H1 (cell line): ENCODE measurements around the gene SHROOM3. TPM values are rescaled to one million over a fixed set of nuclear protein-coding genes. Genes with fewer than 3 reads are reported as not detected.

Experiments used
- CTCF ChIA-PET: fragments of 300-600 bp; sonication (Branson Sonifier 250); formaldehyde crosslinking; loops from one replicate; lab custom pipeline; 2021; ENCODE audit not compliant: partially characterized antibody; lab: Charles Lee
- POLR2A ChIA-PET: fragments of 300-600 bp; sonication (Branson Sonifier 250); formaldehyde crosslinking; loops from one replicate; lab custom pipeline; 2021; ENCODE audit warnings: inconsistent platforms; ENCODE audit not compliant: partially characterized antibody; lab: Charles Lee
- DNase-seq, 2 experiments: peaks; one replicate each; pipeline versions ENCODE4 v3.0.0 to v3.0.0-alpha.2; 2010 to 2022; ENCODE audit warnings: low spot score in 2 of 2, low read depth in 1 of 2, mixed read lengths in 1 of 2
- FAIRE-seq: peaks from 2 replicates; lab custom pipeline; 2011; peaks lifted over from hg19 to GRCh38; lab: Jason Lieb, UNC
- H2AFZ ChIP-seq: 2 replicates; pipeline ENCODE4 v1.8.1; 2012; ENCODE audit warnings: low read length, inconsistent platforms
- H2AK5ac ChIP-seq: 2 replicates; pipeline ENCODE4 v1.6.1; 2013; ENCODE audit warnings: low read depth, low read length
- H2BK120ac ChIP-seq: replicated peaks from 2 replicates; pipeline ENCODE3; 2013; ENCODE audit warnings: low read depth, low read length, inconsistent platforms
- H2BK12ac ChIP-seq: 2 replicates; pipeline ENCODE4 v1.6.1; 2013; ENCODE audit warnings: low read depth, low read length
- H2BK15ac ChIP-seq: 2 replicates; pipeline ENCODE4 v1.6.1; 2013; ENCODE audit warnings: low read length
- H2BK20ac ChIP-seq: 2 replicates; pipeline ENCODE4 v1.6.1; 2013; ENCODE audit warnings: low read length
- H2BK5ac ChIP-seq: 2 replicates; pipeline ENCODE4 v1.6.1; 2013; ENCODE audit warnings: low read depth, low read length
- H3K14ac ChIP-seq: 2 replicates; pipeline ENCODE4 v1.6.1; 2013; ENCODE audit warnings: inconsistent platforms; ENCODE audit not compliant: insufficient read length
- H3K18ac ChIP-seq: 2 replicates; pipeline ENCODE4 v1.6.1; 2013; ENCODE audit warnings: low read length; ENCODE audit errors: extremely low read depth
- H3K23ac ChIP-seq: 2 replicates; pipeline ENCODE4 v1.6.1; 2013; ENCODE audit warnings: inconsistent platforms; ENCODE audit not compliant: insufficient read length
- H3K23me2 ChIP-seq: 2 replicates; pipeline ENCODE4 v1.6.1; 2013; ENCODE audit warnings: low read depth, low read length
- H3K27ac ChIP-seq: 2 replicates; pipeline ENCODE4 v1.6.1; 2011; ENCODE audit warnings: low read depth, low read length, inconsistent platforms
- H3K27me3 ChIP-seq, 4 experiments: replicated peaks in 1 of 4; 1 replicate in 1 of 4; 2 replicates in 3 of 4; pipeline versions ENCODE4 v1.6.1 to v1.8.1; 2011 to 2013; ENCODE audit warnings: low read length in 3 of 4, mild to moderate bottlenecking in 3 of 4, inconsistent platforms in 2 of 4, mixed read lengths in 2 of 4, moderate library complexity in 1 of 4; ENCODE audit not compliant: control insufficient read depth in 3 of 4, insufficient read depth in 3 of 4; ENCODE audit errors: extremely low read depth in 1 of 4
- H3K36me3 ChIP-seq, 4 experiments: 2 replicates each; pipeline versions ENCODE4 v1.6.1 to v1.8.1; 2011 to 2013; ENCODE audit warnings: mild to moderate bottlenecking in 4 of 4, low read length in 3 of 4, moderate library complexity in 2 of 4, control low read depth in 1 of 4, inconsistent platforms in 1 of 4; ENCODE audit not compliant: insufficient read depth in 4 of 4, control insufficient read depth in 2 of 4
- H3K4ac ChIP-seq: replicated peaks from 2 replicates; pipeline ENCODE3; 2013; ENCODE audit warnings: low read length, low read depth, mixed read lengths, inconsistent platforms; ENCODE audit not compliant: insufficient read length
- H3K4me1 ChIP-seq, 4 experiments: replicated peaks in 1 of 4; 1 replicate in 1 of 4; 2 replicates in 3 of 4; pipeline versions ENCODE4 v1.6.1 to v1.8.1; 2011 to 2013; ENCODE audit warnings: low read length in 3 of 4, inconsistent platforms in 2 of 4, mixed read lengths in 1 of 4; ENCODE audit not compliant: insufficient read depth in 4 of 4, control insufficient read depth in 3 of 4
- H3K4me2 ChIP-seq, 2 experiments: 2 replicates each; pipeline versions ENCODE4 v1.6.1 to v1.8.1; 2011 to 2013; ENCODE audit warnings: low read depth in 2 of 2, low read length in 2 of 2, control low read depth in 1 of 2, inconsistent platforms in 1 of 2, mild to moderate bottlenecking in 1 of 2; ENCODE audit not compliant: insufficient read depth in 1 of 2
- H3K4me3 ChIP-seq, 4 experiments: fragments of 200-600, 300-600 bp in 1 of 4; sonication (generic), shearing (Covaris generic), sonication (Bioruptor Twin) in 1 of 4; 2 replicates each; pipeline versions ENCODE4 v1.5.1 to v1.8.1; 2011 to 2016; ENCODE audit warnings: low read length in 4 of 4, low read depth in 3 of 4, control low read depth in 2 of 4, inconsistent platforms in 2 of 4, mild to moderate bottlenecking in 2 of 4, mixed read lengths in 1 of 4, moderate library complexity in 1 of 4; ENCODE audit not compliant: insufficient read depth in 2 of 4; ENCODE audit errors: extremely low read depth in 1 of 4
- H3K56ac ChIP-seq: replicated peaks from 2 replicates; pipeline ENCODE3; 2013; ENCODE audit warnings: low read depth, mild to moderate bottlenecking, mixed read lengths, low read length, inconsistent platforms; ENCODE audit not compliant: insufficient read length
- H3K79me1 ChIP-seq: 2 replicates; pipeline ENCODE4 v1.6.1; 2013; ENCODE audit warnings: low read depth, low read length, control low read depth
- H3K79me2 ChIP-seq, 2 experiments: 2 replicates each; pipeline versions ENCODE4 v1.6.1 to v1.8.1; 2012 to 2013; ENCODE audit warnings: low read length in 2 of 2, mild to moderate bottlenecking in 2 of 2, inconsistent platforms in 1 of 2; ENCODE audit not compliant: insufficient read depth in 2 of 2, control insufficient read depth in 1 of 2
- H3K9ac ChIP-seq, 4 experiments: replicated peaks in 1 of 4; 1 replicate in 1 of 4; 2 replicates in 3 of 4; pipeline versions ENCODE4 v1.6.1 to v1.8.1; 2011 to 2013; ENCODE audit warnings: low read depth in 3 of 4, low read length in 3 of 4, control low read depth in 2 of 4, mild to moderate bottlenecking in 2 of 4, moderate library complexity in 2 of 4, inconsistent platforms in 1 of 4; ENCODE audit errors: extremely low read depth in 1 of 4
- H3K9me3 ChIP-seq, 2 experiments: 2 replicates each; pipeline versions ENCODE4 v1.6.1 to v1.8.1; 2012 to 2013; ENCODE audit warnings: mild to moderate bottlenecking in 2 of 2, moderate library complexity in 2 of 2, control low read depth in 1 of 2, inconsistent platforms in 1 of 2, low read depth in 1 of 2, low read length in 1 of 2, mixed read lengths in 1 of 2; ENCODE audit not compliant: insufficient read depth in 2 of 2
- H4K20me1 ChIP-seq, 2 experiments: replicated peaks in 1 of 2; 2 replicates each; pipeline versions ENCODE3 to v1.8.1; 2011 to 2013; ENCODE audit warnings: inconsistent platforms in 2 of 2, low read length in 2 of 2, mild to moderate bottlenecking in 1 of 2; ENCODE audit not compliant: insufficient read depth in 2 of 2, control insufficient read depth in 1 of 2
- H4K5ac ChIP-seq: 2 replicates; pipeline ENCODE4 v1.6.1; 2013; ENCODE audit warnings: low read length, low read depth, mixed read lengths, inconsistent platforms; ENCODE audit not compliant: insufficient read length
- H4K8ac ChIP-seq: 2 replicates; pipeline ENCODE4 v1.8.0; 2013; ENCODE audit warnings: mild to moderate bottlenecking, moderate library complexity, low read length, inconsistent platforms; ENCODE audit not compliant: insufficient read depth; ENCODE audit errors: extremely low read depth
- H4K91ac ChIP-seq: replicated peaks from 2 replicates; pipeline ENCODE3; 2013; ENCODE audit warnings: low read length, mixed read lengths, inconsistent platforms; ENCODE audit not compliant: insufficient read length
- BACH1 ChIP-seq: IDR thresholded peaks from 2 replicates; pipeline ENCODE4 v1.6.1; 2012; ENCODE audit warnings: low read length, improper control_type of control experiment
- BRCA1 ChIP-seq: IDR thresholded peaks from 2 replicates; pipeline ENCODE4 v1.6.1; 2012; ENCODE audit warnings: low read depth, low read length, improper control_type of control experiment
- EGR1 ChIP-seq: IDR thresholded peaks from 2 replicates; pipeline ENCODE4 v1.6.1; 2011; ENCODE audit warnings: low read depth, low read length, borderline replicate concordance
- SRF ChIP-seq: IDR thresholded peaks from 2 replicates; pipeline ENCODE4 v1.6.1; 2011; ENCODE audit warnings: mild to moderate bottlenecking, low read depth, low read length, moderate library complexity
- TEAD4 ChIP-seq: IDR thresholded peaks from 2 replicates; pipeline ENCODE4 v1.6.1; 2012; ENCODE audit warnings: low read depth, low read length, inconsistent platforms, mixed read lengths
- WGBS, 2 experiments: shearing (Covaris generic) in 1 of 2; methylation state at CpG; one replicate each; pipeline versions ENCODE4 v1.1.6 to v1.1.7; 2013 to 2015; ENCODE audit warnings: low lambda C conversion rate in 2 of 2, mixed read lengths in 2 of 2, inconsistent platforms in 1 of 2, low coverage in 1 of 2, missing lambda C conversion rate in 1 of 2; ENCODE audit not compliant: insufficient replicate concordance in 2 of 2, insufficient coverage in 1 of 2, insufficient read length in 1 of 2; ENCODE audit errors: extremely low coverage in 1 of 2, missing lambda C conversion rate in 1 of 2; 5-methylcytosine and 5-hydroxymethylcytosine counted together
- polyA plus RNA-seq, 7 experiments: library from polyadenylated mRNA; depleted of rRNA in 3 of 7; stranded (reverse) in 5 of 7; unstranded in 2 of 7; fragments of >200 nt in 5 of 7; fragments of 200-250 nt in 2 of 7; gene quantifications; 1 replicate in 5 of 7; 2 replicates in 1 of 7; 4 replicates in 1 of 7; pipeline versions ENCODE4 v1.2.1 to v1.2.3, GENCODE V29; 2011 to 2013; ENCODE audit warnings: missing spikeins in 2 of 7, mixed read lengths in 2 of 7
- total RNA-seq: library from RNA; stranded (reverse); fragmentation: NEBNext Ultra II Directional; extraction: Animal tissue kit (Norgen Biotek cat#: 25700); gene quantifications from 2 replicates; pipeline ENCODE4 v1.2.1, GENCODE V29; 2021
- TF ChIP-seq, protein P1 (sequence below), 3 experiments: IDR thresholded peaks; 1 replicate in 2 of 3; 2 replicates in 1 of 3; pipeline versions ENCODE4 v1.5.1 to v1.6.1; 2011; ENCODE audit warnings: low read length in 3 of 3, mild to moderate bottlenecking in 3 of 3, inconsistent platforms in 2 of 3, low read depth in 1 of 3, moderate library complexity in 1 of 3; ENCODE audit not compliant: insufficient read depth in 1 of 3; ENCODE audit errors: control extremely low read depth in 1 of 3

SHROOM3 gene
- total and polyA plus RNA-seq, 2 of the 8 experiments (the other 6 are each of a cell fraction or from before 2014, with no cell fraction given), result 15.8 to 34.0 TPM

DNA sequence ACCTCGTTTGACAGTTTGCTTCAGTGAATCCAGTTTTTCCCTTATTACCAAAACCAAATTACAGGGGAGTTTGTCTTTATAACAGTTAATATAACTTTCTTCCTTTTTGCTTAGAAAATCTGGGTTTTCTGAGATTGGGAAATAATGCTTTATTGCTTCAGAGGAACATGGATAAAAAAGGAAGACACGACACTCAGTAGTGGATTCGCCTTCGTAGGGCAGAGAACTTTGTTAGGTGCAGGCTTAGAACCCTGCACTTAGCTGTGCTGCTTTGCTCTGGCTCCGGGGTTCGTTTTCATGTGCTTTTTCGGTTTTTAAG, 274.7 kb downstream of the SHROOM3 start:
- peaks cover 5% of the 10 kb centered on the region for H3K79me1 ChIP-seq
- H3K27ac ChIP-seq, result no peak overlapping the region
- H3K56ac ChIP-seq, result no peak overlapping the region
- no peak overlapping the region for H2BK5ac ChIP-seq
- no peaks in the 10 kb centered on the region for H3K9me3 ChIP-seq
- CTCF ChIA-PET, result interaction anchor here (1.3 to 1.5 kb wide), 3 partner anchors 10 to 48 kb away, joined by 3 to 4 read pairs (median 3); no protein-coding TSS in a partner anchor
- no peaks in the 10 kb centered on the region for H3K27me3 ChIP-seq
- H4K8ac ChIP-seq, result no peak overlapping the region
- no peak overlapping the region for H3K4me2 ChIP-seq
- no peak overlapping the region for H3K18ac ChIP-seq
- no peak overlapping the region for H3K4me3 ChIP-seq
- H2BK15ac ChIP-seq, result no peak overlapping the region
- no peak overlapping the region for H3K14ac ChIP-seq
- TF ChIP-seq BRCA1 (no peak), SRF (no peak), TEAD4 (no peak), EGR1 (no peak), BACH1 (no peak)
- TF ChIP-seq, protein P1, sequence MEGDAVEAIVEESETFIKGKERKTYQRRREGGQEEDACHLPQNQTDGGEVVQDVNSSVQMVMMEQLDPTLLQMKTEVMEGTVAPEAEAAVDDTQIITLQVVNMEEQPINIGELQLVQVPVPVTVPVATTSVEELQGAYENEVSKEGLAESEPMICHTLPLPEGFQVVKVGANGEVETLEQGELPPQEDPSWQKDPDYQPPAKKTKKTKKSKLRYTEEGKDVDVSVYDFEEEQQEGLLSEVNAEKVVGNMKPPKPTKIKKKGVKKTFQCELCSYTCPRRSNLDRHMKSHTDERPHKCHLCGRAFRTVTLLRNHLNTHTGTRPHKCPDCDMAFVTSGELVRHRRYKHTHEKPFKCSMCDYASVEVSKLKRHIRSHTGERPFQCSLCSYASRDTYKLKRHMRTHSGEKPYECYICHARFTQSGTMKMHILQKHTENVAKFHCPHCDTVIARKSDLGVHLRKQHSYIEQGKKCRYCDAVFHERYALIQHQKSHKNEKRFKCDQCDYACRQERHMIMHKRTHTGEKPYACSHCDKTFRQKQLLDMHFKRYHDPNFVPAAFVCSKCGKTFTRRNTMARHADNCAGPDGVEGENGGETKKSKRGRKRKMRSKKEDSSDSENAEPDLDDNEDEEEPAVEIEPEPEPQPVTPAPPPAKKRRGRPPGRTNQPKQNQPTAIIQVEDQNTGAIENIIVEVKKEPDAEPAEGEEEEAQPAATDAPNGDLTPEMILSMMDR (IDR thresholded peaks at IDR 0.05; ENCODE audit: control extremely low read depth in 1 of 3, insufficient read depth in 1 of 3, low read depth in 1 of 3, low read length in 3 of 3), result no peak
- TF ChIP-seq, all 59 proteins: peak for 0
- H3K23me2 ChIP-seq, result no peaks in the 10 kb centered on the region
- peaks cover 7 to 34% (median 21%) of the 10 kb centered on the region in 4 experiments; a peak in 6 of 8 replicates for H3K36me3 ChIP-seq
- H2AFZ ChIP-seq, result no peak overlapping the region
- no peak overlapping the region for H2BK120ac ChIP-seq
- H2BK20ac ChIP-seq, result no peak overlapping the region
- H2BK12ac ChIP-seq, result no peak overlapping the region
- H4K91ac ChIP-seq, result no peak overlapping the region
- POLR2A ChIA-PET, result no interaction called here
- 83% methylated on average over 7 of the region's 7 CpGs; no CpG with 5 or more reads in 1 of the 2 experiments for WGBS, 2 experiments
- no peak overlapping the region for H3K4ac ChIP-seq
- peaks cover 0 to 9% (median under 1%) of the 10 kb centered on the region in 4 experiments; a peak in 2 of 7 replicates for H3K4me1 ChIP-seq
- no peak overlapping the region for H2AK5ac ChIP-seq
- FAIRE-seq (no peak), DNase-seq (no peak)
- H4K5ac ChIP-seq, result no peak overlapping the region
- peaks cover 3 to 47% of the 10 kb centered on the region in 2 experiments; a peak in 2 of 4 replicates for H3K79me2 ChIP-seq
- H4K20me1 ChIP-seq, result peaks cover 0 to 7% of the 10 kb centered on the region in 2 experiments
- H3K9ac ChIP-seq, result no peak overlapping the region
- H3K23ac ChIP-seq, result no peak overlapping the region
